Measurements from ENCODE around the gene SDCBP2.

SDCBP2 gene

GRCh38 chr20:1370548-1371110 lies 41.7 kb upstream of the SDCBP2 start:
- DNase-seq (ENCODE audit: low read depth), result no peak
- H3K4me3 ChIP-seq (ENCODE audit: low read depth, low read length), result no peak overlapping the region
- TF ChIP-seq, protein P1, sequence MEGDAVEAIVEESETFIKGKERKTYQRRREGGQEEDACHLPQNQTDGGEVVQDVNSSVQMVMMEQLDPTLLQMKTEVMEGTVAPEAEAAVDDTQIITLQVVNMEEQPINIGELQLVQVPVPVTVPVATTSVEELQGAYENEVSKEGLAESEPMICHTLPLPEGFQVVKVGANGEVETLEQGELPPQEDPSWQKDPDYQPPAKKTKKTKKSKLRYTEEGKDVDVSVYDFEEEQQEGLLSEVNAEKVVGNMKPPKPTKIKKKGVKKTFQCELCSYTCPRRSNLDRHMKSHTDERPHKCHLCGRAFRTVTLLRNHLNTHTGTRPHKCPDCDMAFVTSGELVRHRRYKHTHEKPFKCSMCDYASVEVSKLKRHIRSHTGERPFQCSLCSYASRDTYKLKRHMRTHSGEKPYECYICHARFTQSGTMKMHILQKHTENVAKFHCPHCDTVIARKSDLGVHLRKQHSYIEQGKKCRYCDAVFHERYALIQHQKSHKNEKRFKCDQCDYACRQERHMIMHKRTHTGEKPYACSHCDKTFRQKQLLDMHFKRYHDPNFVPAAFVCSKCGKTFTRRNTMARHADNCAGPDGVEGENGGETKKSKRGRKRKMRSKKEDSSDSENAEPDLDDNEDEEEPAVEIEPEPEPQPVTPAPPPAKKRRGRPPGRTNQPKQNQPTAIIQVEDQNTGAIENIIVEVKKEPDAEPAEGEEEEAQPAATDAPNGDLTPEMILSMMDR (IDR thresholded peaks at IDR 0.05; ENCODE audit: low read depth, low read length, missing control alignments), result no peak

GRCh38 chr20:1369970-1370369 lies 41.0 kb upstream of the SDCBP2 start:
- H3K4me3 ChIP-seq (ENCODE audit: low read depth, low read length), result no peak overlapping the region
- TF ChIP-seq, protein P1 (IDR thresholded peaks at IDR 0.05; ENCODE audit: low read depth, low read length, missing control alignments), result no peak
- DNase-seq (ENCODE audit: low read depth), result no peak

- H3K4me3 ChIP-seq (ENCODE audit: low read depth, low read length), result no peak overlapping the region
- DNase-seq (ENCODE audit: low read depth), result no peak
- TF ChIP-seq, protein P1 (IDR thresholded peaks at IDR 0.05; ENCODE audit: low read depth, low read length, missing control alignments), result no peak
These were observed 39.7 kb upstream of the SDCBP2 start for GRCh38 chr20:1368448-1369199.

DNA sequence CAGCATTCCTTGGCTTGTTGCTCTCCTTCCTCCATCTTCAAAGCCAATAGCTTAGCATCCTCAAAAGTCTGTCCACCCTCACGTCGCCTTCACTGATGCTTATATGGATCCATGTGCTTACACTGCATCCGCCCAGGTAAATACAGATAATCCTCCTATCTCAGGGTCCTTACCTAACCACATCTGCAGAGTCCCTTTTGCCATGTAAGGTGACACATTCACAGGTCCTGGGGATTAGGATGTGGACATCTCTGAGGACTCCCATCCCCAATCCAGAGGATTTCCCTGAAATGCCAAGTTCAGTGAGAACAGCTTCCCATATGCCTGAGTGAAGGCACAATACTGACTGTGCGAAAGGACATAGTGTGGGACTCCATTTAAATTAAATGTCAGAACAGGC lies 38.5 kb upstream of the SDCBP2 start:
- TF ChIP-seq, protein P1 (IDR thresholded peaks at IDR 0.05; ENCODE audit: low read depth, low read length, missing control alignments), result no peak
- DNase-seq (ENCODE audit: low read depth), result no peak
- no peak overlapping the region for H3K4me3 ChIP-seq (ENCODE audit: low read depth, low read length)

GRCh38 chr20:1364106-1364505 lies 35.2 kb upstream of the SDCBP2 start:
- TF ChIP-seq, protein P1 (IDR thresholded peaks at IDR 0.05; ENCODE audit: low read depth, low read length, missing control alignments), result no peak
- no peak overlapping the region for H3K4me3 ChIP-seq (ENCODE audit: low read depth, low read length)
- DNase-seq (ENCODE audit: low read depth), result no peak

DNA sequence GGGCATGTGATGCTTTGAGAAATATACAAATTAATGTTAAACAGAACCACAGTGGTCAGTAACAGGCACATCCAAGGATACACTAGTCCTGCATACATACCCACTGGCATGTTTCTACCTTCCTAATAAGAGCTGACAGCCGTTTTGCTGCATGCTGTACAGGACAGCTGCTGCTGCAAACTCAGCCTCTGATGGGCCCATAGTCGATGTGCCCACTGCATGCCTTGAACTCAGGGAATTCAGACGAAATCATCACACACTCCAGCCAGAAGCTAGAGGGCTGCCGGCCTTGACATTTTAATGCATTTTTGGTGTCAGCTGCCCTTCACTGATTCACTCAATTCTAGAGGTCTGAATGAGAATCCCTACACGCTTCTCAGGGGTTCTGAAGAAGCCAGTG lies 34.6 kb upstream of the SDCBP2 start:
- DNase-seq (ENCODE audit: low read depth), result no peak
- H3K4me3 ChIP-seq (ENCODE audit: low read depth, low read length), result no peak overlapping the region
- TF ChIP-seq, protein P1 (IDR thresholded peaks at IDR 0.05; ENCODE audit: low read depth, low read length, missing control alignments), result no peak

DNA sequence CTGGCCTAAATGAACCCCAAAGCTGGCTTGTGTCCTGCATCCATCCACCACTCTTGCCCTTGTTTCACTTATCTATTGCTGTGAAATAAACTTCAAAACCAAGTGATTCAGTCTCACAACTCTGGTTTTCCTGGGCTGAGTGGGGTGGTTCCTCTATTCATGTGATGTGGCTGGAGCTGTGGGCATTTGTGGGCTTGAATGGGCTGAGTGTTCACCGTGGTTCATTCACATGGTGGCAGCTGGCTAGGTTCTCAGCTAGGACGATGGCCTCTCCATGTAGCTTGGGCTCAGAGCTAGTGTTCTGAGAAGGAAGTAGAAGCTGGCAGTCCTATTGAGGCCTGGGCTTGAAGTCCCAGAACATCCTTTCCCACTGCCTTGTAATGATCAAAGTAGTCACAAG lies 33.5 kb upstream of the SDCBP2 start:
- TF ChIP-seq, protein P1 (IDR thresholded peaks at IDR 0.05; ENCODE audit: low read depth, low read length, missing control alignments), result no peak
- H3K4me3 ChIP-seq (ENCODE audit: low read depth, low read length), result no peak overlapping the region
- no peak for DNase-seq (ENCODE audit: low read depth)
